NCI-H2196 treated with DMSO at 0.1 percent for 48 hours (cell line): ENCODE data around the gene SUSD5.

Source experiments
- DNase-seq: peaks from one replicate; lab custom pipeline; 2025; ENCODE audit not compliant: unreplicated experiment; lab: John Stamatoyannopoulos, UW

Gene SUSD5

GRCh38 chr3:33218446-33219174 lies at the start of gene SUSD5:
SUSD5 (minus strand) TSS chr3:33218810; CDS start chr3:33218797, 13 bp downstream.
- DNase-seq: no peak

DNA sequence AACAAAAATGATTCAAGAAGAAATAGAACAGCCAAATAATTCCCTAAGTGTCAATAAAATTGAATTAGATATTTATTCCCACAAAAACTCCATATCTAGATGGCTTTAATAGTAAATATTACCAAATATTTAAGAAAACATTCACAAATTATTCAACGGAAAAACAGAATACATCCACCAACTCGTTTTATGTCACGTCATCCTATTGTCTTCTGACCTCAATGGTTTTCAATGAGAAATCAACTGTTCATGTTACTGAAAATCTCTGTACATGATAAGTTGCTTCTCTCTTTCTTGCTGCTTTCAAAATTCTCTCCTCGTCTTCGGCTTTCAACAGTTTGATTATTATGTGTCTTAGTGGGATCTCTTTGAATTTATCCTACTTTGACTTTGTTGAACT lies 41.5 kb upstream of the SUSD5 start:
- DNase-seq: no peak

GRCh38 chr3:33256249-33256648 lies 37.6 kb upstream of the SUSD5 start:
- DNase-seq: no peak

DNA sequence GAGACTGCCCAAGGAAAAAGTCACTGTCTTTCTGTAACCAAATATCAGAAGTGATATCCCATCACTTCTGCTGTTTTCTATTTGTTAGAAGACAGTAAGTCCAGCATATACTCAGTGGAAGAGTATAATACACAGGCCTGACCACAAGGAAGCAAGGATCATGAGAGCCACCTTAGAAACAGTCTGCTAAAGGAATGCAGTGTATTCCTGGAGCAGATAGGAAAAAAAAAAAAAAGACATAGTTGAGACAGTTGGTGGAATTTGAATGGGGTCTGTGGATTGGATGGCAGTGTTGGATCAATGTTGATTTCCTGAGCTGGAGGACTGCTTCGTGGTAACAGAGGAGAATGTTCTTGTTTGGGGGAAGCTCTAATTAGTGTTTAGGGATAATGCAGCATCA lies 32.1 kb upstream of the SUSD5 start:
- no peak for DNase-seq

DNA sequence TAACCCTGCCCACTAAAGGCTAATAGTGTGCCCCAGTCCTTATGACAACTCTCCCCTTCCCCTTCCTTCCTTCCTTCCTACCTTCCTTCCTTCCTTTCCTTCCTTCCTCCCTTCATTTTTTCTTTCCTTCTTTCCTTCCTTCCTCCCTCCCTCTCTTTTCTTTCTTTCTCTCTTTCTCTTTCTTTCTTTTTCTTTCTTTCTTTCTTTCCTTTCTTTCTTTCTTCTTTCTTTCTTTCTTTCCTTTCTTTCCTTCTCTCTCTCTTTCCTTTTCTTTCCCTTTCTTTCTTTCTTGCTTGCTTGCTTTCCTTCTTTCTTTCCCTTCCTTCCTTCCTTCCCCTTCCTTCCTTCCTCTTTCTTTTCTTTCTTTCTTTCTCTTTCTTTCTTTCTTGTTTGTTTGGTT lies 28.2 kb upstream of the SUSD5 start:
- DNase-seq: no peak

GRCh38 chr3:33240261-33240660 lies 21.7 kb upstream of the SUSD5 start:
- no peak for DNase-seq

DNA sequence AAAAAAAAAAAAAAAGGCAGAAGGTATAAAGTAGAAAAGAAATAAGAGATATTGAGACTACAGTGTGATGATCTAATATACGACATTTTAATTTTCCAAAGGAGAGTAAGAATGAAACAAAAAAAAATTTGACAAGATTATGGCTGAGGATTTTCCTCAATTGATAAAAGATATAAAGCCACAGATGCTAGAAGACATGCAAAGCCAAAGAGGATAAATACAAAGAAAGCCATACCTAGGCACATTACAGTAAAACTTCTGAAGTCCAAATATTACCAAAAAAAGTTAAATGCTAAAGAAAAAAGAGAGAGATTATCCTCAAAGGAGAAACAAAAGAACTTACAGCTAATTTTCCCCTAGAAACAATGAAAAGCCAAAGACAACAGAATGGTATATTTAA lies 20.3 kb upstream of the SUSD5 start:
- no peak for DNase-seq

DNA sequence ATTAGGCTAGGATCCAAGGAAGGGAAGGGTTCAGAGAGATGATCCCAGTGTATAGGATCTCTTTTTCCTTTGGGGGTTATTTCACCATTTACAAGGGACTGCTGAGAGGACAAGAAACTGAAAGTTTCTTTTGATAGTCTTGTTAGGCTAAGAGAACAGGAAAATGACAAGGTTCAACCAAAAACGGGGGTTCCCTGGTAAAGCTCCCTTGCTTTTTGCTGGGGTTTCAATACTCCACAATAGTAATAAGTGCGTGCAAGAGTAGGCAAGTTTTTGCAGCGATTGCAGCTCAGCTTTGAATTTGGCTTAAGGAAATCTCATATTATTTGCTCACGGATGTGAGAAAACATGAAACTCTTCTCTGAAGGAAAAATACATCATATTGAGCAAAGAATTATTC lies 18.8 kb upstream of the SUSD5 start:
- DNase-seq: no peak

GRCh38 chr3:33236005-33236404 lies 17.4 kb upstream of the SUSD5 start:
- DNase-seq: no peak

DNA sequence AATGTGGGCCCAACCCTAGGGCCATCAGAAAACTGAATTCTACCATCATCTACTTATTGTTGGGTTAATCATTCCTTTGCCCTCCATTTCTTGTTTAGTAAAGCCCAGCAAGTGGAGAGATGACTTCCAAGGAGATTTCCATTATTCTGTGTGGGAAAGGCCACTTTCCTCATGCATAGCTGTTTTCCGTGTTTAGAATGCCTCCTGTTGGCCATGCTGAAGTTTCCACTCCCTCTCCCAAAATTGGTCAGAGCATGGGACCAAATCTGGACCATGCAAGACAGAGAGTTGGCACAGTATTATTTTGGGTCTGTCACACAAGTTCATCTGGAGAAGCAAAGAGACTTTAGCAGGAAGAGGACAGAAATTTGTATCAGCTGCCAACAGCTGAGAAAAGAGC lies 15.3 kb upstream of the SUSD5 start:
- no peak for DNase-seq

GRCh38 chr3:33231756-33232465 lies 13.3 kb upstream of the SUSD5 start:
- no peak for DNase-seq

DNA sequence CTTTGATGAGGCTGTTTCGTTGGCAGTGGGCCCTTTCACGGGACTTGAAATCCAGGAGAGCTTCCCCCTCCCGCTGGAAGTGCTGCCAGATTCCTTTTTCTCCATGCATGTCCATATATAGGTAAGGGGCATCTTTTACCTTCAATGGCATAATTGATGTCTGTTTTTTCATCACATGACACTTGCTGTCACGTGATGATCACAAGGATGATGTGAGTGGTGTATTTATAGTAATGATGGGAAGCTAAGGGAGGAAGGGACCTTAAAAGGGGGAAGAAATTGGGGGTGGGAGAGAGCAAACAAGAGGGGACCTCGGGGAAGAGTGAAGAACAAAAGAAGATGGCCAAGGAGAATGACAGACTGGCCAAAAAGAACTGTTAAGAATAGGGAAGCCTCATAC lies 11.3 kb upstream of the SUSD5 start:
- DNase-seq: no peak

DNA sequence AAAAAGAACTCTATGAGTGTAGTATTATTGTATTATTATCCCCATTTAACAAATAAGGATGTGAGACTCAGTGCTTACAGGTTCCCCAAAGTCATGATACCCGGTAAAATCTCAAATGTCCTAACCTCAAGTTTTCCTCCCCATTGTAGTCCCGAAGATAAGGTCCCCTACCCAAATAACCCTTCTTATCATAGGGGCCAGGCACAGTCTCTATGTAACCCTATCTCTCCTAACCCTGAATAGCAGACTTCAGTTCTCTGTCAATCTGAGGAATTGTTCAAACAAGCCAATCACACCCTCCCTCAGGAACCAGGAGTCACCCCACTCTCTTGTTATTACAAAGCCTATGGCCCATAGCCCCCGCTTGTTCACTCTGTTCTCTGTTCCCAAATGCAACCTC lies 10.5 kb upstream of the SUSD5 start:
- no peak for DNase-seq

GRCh38 chr3:33221241-33221640 lies 2.6 kb upstream of the SUSD5 start:
- no peak for DNase-seq

DNA sequence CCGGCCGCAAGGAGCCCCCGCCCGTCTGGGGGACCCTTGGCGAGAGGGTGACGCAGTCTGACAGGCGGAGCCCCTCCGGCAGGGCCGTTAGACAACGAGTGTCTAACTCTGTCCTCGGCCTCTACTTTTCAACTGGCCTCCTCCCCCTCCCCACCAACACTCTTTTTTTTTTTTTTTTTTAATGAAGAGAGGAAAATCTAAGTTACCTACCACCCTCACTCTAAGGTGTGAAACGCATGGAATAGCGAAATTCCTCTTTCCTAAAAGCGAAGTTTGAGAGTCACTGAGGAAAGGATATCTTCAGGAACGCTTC lies 521 bp upstream of the SUSD5 start:
- no peak for DNase-seq

DNA sequence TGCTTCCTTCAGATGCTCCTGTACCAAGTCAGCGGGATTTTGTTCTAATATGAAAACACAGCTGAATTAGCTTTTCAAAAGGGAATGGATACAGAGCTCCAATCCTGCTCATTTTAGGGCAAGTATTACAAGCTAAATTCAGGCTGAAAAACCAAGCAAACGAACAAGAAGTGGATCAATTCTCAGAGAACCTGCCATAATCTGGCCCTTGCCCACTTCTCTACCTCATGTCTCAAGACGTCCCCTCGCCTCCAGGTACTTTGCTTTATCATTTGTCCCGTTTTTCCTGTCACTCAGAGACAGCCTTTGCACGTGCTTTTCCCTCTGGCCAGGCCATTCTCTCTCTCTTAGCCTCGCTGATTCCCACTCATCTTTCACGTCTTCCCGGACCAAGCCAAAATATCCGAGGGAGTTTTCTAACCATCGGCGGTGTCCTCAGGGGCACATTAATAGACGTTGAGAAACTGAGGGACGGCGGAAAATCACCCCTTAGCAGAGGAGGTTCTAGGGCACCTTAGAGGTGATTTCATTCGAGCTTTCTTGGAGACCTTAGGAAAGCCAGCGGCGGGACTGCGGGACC lies 654 bp downstream of the SUSD5 start:
- no peak for DNase-seq

- DNase-seq: no peak
These were observed 2.9 kb downstream of the SUSD5 start for GRCh38 chr3:33215739-33216138.

GRCh38 chr3:33212406-33212805 lies 6.2 kb downstream of the SUSD5 start:
- DNase-seq: no peak

- DNase-seq: no peak
These were observed 7.2 kb downstream of the SUSD5 start for GRCh38 chr3:33211444-33211843.

DNA sequence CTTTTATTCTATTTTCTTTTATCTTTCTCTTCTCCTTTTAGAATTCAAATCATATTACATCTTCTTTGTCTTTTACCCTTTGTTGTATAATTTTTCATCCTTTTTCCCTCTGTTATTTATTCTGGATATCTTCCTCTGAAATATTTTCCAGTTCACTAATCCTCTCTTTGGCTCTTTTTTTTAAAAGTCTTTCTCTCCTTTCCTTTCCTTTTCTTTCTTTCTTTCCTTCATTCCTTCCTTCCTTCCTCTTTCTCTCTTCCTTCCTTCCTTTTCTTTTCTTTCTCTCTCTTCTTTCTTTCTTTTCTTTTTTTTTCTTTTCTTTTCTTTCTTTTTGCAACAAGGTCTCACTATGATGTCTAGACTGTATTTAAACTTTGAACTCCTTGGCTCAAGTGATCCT lies 9.3 kb downstream of the SUSD5 start:
- DNase-seq: no peak

GRCh38 chr3:33202711-33203457 lies 15.7 kb downstream of the SUSD5 start:
- DNase-seq: no peak

- DNase-seq: no peak
These were observed 17.4 kb downstream of the SUSD5 start for GRCh38 chr3:33201195-33201594.
